SIG-M5 (cell line): ENCODE data around the gene MKX.
"Not testable (repeated sequence)": the region's sequence is repeated elsewhere in the genome, so short reads cannot be mapped to it uniquely, and the experiment has no call there.

Experiments used
- DNase-seq: peaks from one replicate; lab custom pipeline; 2025; lab: John Stamatoyannopoulos, UW

The MKX gene

DNA sequence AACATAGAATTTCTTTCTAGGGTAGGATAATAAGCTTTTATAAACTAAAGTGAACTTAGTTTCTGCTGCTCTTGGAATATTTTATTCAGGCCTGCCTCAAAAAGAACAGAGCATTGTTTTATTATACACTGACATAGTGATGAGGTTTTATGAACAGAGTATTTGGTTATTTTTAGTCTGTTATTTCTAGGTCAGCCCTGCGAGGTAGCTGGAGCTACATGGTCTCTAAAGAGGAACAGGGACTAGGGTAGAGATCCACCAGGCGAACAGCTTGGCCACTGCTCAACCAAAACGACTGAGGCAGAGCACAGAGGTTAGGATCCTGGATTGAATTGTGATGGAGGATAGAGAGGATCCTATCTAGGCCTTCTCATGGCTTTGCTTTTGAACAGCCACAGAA, 53.0 kb downstream of the MKX start:
- DNase-seq = no peak

DNA sequence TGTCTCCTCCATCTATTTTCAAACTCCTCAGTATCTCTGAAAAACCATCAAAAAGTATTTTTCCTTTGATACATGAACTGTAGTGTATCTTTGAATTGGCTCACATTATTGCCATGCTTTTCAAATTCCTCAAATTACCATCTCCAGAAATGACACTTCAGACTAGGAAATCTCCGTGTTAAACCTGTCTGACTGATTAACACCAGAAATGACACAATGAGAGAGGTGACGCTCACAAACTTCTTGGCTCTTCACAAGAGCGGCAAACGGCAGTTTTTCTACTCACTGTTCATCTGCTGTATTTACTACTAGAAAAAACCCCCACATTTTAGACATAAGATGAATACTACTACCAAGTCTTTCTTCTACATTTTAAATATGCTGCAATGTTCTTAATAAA, 56.6 kb downstream of the MKX start:
- DNase-seq = no peak

DNA sequence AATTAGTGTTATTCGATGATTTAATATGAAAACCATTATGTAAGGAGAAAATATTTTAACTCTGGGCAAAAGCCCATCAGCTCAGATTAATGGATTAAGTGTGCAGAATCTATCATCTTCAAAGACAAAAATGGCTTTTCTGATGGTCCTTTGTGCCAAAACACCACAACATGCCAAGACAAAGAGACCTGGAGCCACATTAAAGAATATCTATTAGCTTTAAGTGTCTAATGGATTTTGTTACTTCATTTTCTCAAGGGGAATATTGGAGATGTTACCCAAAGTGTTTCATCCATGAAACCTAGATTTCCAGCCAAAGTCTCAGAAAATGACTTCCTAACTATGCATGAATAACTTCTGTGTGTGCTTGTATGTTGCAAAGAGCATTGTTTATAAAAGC, 57.3 kb downstream of the MKX start:
- DNase-seq = no peak

DNA sequence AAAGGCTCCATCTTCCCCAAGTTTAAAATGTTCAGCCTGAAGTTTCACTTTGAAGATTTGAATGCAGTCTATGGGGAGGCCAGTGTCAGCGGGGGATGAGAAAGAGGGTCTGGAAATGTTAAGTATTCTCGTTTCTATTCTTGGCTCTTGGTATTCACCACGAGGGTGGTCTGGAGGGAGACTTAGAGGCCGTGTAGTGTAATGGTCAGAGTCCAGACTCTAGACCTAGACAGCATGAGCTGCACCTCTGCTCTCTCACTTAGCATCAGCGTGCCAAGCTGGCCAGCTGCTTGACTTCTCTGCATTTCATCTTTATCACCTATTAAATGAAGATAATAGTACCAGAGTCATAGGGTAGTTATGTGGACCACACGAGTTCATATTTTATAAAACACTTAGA, 57.9 kb downstream of the MKX start:
- DNase-seq = no peak

DNA sequence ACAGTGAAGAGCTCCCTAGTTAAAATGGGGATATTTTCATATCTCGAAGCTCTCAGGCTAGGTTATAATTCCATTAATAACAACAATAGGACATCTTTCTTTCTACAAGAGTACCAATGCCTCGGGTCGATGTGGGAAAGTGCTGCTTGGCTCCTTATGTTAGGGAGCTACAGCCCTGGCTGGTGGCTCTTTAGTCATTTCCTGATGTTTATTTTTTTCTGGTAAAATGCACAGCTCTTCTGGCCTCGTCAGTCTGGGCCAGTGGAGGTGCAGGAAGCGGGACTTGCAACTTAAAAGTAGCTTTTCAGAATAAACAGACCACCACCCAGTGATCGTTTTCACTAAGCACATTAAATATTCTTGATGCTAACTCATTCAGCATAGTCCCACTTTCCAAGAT, 58.3 kb downstream of the MKX start:
- no peak for DNase-seq

DNA sequence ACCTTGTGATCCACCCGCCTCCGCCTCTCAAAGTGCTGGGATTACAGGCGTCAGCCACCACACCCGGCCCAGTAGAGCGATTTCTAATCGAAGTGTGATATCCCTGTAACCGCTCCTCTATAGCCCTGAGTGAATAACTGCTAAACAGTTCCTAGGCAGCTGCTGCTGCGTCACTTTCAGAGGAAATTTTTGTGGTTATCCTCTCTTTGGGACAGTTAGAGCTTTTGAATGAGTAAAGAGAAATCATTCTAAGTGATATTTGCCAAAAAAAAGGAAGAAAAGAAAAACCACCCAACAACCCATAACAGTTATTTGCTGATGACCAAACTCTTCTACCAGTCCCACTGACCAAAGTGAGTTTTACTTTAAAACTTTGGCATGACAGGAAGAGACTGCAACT, 59.9 kb downstream of the MKX start:
- no peak for DNase-seq

DNA sequence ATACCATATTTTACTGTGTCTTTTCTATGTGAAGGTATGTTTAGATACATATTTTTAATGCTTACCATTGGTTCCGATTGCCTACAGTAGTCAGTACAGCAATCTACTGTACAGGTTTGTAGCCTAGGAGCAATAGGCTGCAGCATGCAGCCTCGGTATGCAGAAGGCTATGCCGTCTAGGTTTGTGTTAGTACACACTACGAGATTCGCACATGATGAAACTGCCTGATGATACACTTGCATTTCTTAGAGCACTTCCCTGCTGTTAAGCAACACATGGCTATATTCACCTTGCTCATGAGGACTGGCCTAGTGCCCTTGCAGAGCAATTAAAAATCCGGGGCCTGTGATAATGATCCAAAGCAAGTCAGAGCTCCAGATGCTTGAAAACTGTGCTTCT, 62.4 kb downstream of the MKX start:
- no peak for DNase-seq

DNA sequence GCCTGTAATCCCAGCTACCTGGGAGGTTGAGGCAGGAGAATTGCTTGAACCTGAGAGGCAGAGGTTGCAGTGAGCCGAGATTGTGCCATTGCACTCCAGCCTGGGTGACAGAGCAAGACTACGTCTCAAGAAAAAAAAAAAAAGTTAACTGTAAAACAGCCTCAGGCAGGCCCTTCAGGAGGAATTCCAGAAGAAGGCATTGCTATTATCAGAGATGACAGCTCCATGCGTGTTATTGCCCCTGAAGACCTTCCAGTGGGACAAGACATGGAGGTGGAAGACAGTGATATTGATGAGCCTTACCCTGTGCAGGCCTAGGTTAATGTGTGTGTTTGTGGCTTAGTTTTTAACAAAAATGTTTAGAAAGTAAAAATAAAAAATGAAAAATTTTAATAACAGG, 63.8 kb downstream of the MKX start:
- not testable (repeated sequence) for DNase-seq

DNA sequence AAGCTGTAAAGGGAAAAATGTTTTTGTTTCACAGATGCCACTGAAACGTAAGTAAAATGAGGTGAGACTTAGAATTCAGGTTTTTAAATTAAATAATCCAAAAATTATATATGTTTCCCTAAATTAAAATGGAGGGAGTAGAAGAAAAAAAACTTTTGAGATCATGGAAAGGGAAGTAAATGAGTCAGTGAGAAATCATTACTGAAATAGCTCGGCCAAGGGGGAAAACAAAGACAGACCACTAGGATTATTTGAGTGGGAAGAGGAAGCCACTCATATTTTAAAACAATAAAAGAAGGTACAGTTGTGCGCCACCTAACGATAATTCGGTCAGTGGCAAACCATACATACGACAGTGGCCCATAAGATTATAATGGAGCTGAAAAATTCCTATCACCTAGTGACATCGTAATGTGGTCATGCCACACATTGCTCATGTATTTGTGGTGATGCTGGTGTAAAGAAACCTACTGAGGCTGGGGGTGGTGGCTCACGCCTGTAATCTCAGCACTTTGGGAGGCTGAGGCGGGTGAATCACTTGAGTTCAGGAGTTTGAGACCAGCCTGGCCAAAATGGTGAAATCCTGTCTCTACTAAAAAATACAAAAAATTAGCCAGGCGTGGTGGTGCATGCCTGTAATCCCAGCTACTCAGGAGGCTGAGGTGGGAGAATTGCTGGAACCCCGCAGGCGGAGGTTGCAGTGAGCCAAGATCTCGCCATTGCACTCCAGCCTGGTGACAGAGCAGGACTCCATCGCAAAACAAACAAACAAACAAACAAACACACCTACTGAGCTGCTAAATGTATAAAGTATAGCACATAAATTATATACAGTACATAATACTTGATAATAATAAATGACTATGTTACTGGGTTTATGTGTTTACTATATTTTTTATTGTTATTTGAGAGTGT, 64.7 kb downstream of the MKX start:
- DNase-seq = no peak

DNA sequence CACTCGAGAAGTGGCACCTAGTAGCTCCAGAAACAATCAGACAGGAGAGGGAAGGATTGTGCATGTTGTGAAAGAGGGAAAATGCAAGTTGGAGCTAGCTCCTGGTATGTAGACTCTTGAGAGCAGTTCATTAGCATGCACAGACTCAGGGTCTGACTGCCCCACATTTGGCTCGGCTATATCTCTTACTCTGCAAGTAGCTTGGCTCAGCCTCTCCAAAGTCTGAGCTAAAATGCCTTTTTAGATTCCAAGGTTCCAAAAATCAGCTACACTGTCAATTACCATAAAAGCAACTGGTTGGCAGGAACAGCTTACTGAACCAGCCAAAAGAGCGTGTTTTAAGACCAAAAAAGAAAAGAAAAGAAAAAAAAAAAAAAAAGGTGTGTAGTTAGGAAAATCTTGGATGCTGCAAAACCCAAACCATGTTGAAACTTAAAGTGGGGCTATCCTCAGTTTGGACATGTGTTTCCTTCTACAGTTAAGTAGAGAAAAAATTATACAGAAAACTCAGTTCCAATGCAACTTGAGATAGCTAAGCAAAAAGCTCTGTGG, 65.5 kb downstream of the MKX start:
- DNase-seq = no peak

DNA sequence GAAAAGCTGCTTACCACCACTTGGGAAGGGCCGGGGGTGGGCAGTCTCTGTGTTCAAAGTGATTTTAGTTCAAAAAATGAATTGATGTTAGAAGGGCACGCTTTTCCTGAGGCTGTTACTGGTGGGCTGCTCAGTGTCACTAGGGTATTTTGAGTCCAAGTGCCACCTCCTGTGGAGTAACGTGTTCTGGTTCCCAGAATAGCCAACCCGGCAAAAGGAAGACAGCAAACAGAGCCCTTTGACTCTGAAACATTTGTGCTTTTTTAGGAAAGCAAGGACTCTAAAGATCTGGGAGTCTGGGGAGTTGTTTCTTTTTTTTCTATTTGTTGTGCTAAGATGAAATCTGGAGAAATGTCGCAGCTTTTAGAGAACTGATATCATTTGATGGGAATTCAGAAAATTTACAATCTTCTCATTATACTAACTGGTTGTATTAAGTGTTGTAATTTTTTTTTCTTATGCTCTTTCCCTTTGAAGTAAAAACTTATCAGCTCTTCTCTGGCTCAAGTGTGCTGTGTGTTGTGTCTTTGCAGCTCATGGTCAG, 66.2 kb downstream of the MKX start:
- no peak for DNase-seq

DNA sequence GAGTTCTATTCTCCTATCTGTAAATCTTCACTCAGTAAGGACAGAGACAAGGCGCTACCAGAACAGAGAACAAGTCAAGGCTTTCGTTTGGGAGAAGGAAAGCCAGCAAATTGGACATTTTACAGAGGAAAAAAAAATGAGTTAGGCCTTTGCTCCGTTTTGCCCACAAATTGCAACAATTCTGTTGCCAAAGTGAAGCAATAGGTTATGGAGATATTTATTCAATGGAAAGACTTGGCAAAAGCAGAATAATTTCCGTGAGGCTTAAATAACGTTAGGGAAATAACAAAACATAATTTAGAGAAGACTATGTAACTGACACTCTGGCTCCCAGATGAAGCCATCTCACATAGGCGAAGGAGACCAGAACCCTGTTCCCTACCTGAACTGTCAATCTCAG, 67.5 kb downstream of the MKX start:
- no peak for DNase-seq

DNA sequence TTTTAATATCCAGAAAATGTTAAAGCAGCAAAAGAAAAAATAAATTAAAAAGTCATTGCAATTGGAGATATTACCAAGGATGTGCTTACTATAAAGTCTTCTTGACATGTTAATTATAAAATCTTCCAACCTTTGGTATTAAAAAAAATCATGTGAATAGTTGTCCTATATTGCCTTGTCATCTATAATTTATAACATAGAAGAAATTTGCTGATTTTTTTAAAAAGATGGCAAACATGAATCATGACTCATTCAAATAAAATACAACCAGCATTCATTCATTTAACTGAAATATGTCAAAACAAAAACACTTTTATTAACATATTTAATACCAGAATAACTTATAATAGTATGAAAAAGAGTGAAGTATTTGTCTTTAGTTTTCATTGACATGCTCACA, 72.6 kb downstream of the MKX start:
- DNase-seq = no peak

DNA sequence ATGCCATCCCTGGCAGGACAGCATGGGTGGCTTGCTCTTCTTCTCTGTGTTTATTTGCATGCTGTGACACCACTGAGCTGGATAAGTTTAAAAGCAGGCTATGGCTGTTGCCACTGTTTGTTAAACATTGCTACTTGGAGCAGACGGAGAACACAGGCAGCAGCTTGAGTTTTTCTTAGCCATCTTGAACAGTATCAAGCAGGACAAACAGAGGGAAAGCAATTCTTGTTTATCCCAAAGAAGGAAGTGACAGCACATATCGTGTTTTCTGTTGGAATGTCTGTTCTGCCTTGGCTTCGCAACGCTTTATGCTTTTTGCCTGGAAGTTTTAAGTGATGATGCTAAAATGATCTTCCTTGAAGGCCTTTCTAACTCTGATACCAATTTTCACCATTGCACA, 73.8 kb downstream of the MKX start:
- DNase-seq = no peak

DNA sequence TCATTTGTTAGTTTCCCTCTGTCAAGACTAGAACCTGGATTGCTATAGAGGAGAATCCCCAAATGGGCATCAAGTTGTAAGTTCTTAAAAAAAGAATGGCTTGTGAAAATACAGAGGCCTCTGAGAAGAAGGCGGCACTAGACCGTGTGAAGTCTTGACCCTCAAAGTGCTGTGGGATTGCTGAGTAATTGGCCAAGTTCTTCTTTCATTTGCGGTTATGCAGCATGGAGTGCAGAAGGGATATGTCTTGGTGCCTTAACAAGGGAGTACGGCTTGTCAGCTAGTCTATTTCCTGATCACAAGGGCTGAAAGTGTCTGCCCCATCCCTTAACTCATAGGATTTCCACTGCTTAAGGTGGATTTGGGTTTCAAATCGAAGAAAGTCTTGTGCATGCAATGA, 81.2 kb downstream of the MKX start:
- no peak for DNase-seq

DNA sequence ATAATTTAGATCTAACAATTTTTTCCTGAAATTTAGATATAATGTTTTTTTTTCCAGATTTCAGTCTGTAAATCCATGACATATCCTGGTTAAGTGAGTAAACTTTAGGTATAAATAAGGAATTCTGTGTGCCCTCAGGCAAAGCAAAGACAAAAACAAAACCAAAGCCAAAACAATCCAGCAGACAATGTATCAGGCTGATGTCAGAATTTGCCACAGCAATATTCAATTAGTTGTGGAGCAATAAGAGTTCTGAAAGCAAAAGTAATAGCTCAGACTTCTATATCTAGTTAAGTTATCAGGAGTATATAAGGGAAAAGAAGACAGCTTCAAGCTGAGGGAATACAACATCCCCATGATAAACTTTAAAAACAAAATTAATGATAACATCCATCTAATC, 82.0 kb downstream of the MKX start:
- no peak for DNase-seq

DNA sequence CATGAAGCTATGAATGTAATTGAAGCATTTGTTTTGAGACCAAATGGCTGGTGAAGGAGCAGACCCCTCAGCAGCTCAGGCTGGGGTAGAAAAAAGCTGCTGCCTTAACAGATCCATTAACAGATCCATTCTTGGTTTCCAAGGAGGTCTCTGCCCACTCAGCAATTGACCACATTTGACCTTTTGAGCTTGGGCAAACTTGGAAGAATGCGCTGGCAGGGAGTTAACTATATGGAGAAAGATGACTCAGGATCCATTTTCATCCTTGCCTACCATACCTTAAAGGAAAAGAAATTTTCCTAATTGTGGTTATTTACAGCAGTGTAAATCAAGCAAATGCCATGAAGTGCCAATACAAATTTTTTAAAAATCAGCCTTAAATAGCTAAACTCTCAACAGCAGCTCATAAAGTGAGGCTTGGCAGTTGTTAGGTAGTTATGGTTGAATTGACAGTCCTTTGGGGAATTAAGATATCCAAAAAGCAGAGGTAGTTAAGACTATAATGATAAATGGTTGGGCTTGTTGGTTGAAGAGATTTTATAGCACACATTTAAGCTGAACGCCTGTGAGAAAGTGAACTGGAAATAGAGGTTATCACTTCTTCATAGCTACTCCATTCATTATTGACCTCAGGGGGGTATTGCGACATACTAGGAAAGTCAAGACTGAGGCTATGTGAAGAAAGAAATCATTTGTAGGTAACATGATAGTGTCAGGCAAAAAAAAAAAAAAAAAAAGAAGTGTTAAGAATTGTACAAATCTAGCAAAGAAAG, 83.9 kb downstream of the MKX start:
- no peak for DNase-seq

DNA sequence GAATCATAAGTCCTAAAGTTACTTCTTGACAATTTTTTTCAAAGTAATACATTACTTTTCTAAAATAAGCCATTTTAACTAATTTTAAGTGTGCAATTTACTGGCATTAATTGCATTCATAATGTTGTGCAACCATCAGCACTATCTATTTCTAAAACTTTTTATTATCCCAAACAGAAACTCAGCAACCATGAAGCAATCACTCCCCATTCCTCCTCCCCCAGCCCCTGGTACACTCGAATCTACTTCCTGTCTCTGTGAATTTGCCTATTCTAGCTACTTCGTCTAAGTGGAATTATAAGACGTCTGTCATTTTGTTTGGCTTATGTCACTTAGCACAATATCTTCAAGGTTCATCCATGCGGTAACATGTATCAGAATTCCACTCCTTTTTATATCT, 84.9 kb downstream of the MKX start:
- DNase-seq = no peak

DNA sequence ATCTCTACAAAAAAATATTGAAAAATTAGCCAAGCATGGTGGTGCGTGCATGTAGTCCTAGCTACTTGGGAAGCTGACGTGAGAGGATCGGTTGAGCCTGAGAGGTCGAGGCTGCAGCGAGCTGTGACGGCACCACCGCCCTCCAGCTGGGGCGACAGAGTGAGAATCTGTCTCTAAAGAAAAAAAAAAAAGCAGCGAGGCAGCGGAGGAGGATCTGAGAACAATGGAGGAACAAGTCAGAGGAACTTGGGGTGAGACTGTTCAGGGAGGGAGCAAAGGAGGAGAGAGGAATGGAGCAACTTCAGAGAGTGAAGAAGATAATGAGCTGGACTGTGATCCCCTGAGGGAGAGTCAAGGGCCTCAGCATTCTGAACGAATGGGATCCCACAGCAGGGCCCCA, 85.4 kb downstream of the MKX start:
- no peak for DNase-seq

DNA sequence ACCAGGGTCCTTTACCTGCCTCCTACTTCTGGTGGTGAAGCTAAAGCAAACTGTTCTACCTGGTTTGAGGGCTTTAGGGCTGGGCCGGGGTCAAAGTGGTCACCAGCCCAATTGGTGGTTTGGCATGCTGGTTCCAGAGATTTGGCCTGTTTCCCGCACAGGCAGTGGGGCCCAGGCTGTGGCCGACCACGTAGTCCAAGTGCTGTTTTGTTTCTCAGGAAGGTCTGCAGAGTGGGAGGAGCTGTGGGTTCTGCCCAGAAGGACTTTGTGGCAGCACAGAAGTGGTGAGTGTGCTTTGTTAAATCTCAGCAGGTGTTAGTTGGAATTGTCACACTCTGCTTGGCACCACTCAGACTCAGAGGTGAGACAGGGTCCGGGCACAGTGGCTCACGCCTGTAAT, 85.8 kb downstream of the MKX start:
- DNase-seq = no peak

DNA sequence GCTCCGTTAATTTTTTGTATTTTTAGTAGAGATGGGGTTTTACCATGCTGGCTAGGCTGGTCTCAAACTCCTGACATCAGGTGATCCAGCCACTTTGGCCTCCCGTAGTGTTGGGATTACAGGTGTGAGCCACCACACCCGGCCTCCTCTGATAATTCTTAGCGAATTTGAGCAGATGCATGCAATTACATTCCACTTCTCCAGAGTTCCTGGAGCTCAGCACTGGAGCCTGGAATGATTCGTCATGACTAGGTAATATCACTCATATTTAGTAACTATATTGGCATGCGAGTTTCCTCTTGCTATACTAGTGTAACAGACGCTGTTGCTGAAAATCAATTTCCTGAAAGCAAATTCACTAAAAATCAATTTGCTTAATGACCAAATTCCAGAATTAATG, 86.8 kb downstream of the MKX start:
- DNase-seq = no peak

DNA sequence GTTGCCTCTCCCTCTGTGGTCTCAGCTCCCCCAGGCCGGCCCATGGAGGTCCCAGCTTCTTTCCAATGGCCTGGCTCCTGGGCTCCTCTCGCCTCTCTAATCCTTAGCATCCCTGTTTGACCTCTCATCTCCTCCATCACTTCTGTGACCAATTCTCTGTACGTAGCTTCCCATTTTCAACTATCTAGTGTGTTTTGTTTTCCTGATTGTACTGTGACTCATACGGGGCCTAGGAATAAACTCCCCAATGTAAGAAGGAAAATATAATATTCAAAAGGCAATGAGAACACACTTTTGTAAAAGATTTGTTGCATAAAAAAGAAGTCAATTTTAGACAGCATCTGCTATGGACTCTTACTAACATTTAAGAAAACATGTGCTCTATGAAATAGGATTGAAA, 90.3 kb downstream of the MKX start:
- no peak for DNase-seq

DNA sequence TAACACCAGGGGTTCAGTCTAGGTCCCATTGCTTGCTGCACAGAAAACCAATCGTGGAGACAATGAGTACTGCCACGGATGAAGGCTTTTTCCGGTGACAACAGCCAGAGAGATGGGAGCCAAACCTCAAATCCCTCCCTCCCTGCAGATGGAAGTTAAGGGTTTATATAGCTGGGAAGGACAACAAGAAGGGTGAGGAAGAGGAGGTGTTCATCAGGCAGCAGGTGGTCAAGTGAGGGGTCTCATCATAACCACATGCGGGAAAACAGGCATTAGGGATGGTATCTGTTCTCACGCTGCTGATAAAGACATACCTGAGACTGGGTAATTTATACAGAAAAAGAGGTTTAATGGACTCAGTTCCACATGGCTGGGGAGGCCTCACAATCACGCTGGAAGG, 91.3 kb downstream of the MKX start:
- DNase-seq = no peak
